ENCODE measurements around the gene RASIP1. TPM values are rescaled to one million over a fixed set of nuclear protein-coding genes. Genes with fewer than 3 reads are reported as not detected.
A peak's percentile ranks its signal among the peaks of the same experiment; 100 is the strongest.

Gene RASIP1
- total RNA-seq, 1 donor from 2014 or later, result 0.43 TPM

DNA sequence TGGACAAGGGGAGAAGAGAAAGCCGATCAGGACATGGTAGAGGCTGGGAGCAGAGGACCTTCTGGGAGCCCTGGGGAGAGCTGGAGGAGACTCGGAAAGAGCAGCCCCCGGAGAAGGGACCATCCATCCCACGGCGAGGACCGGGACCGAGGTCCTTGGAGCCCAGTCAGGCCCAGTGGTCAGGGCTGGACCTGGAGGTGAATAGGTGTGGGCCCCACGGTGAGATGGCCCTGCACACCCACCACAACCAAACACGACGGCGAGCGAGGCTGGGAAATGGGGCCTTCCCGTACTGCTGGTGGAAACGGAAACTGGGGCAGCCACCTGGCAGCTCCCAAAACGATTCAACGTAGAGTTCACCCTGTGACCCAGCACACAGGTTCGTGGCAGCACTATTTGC lies 63.9 kb downstream of the RASIP1 start:
- no peaks in the 10 kb centered on the region for H3K36me3 Mint-ChIP-seq (ENCODE audit: unreplicated experiment)
- peaks cover 3% of the 10 kb centered on the region for H3K4me1 Mint-ChIP-seq (ENCODE audit: unreplicated experiment)
- H3K27ac Mint-ChIP-seq (ENCODE audit: unreplicated experiment), result no peak overlapping the region
- H3K9me3 Mint-ChIP-seq (ENCODE audit: unreplicated experiment), result no peaks in the 10 kb centered on the region
- DNase-seq (ENCODE audit: extremely low spot score, unreplicated experiment), result no peak
- H3K27me3 Mint-ChIP-seq (ENCODE audit: unreplicated experiment), result no peaks in the 10 kb centered on the region
- no peak overlapping the region for H3K4me3 Mint-ChIP-seq (ENCODE audit: unreplicated experiment)
- TF ChIP-seq, protein P1, sequence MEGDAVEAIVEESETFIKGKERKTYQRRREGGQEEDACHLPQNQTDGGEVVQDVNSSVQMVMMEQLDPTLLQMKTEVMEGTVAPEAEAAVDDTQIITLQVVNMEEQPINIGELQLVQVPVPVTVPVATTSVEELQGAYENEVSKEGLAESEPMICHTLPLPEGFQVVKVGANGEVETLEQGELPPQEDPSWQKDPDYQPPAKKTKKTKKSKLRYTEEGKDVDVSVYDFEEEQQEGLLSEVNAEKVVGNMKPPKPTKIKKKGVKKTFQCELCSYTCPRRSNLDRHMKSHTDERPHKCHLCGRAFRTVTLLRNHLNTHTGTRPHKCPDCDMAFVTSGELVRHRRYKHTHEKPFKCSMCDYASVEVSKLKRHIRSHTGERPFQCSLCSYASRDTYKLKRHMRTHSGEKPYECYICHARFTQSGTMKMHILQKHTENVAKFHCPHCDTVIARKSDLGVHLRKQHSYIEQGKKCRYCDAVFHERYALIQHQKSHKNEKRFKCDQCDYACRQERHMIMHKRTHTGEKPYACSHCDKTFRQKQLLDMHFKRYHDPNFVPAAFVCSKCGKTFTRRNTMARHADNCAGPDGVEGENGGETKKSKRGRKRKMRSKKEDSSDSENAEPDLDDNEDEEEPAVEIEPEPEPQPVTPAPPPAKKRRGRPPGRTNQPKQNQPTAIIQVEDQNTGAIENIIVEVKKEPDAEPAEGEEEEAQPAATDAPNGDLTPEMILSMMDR (IDR thresholded peaks at IDR 0.05), result no peak

DNA sequence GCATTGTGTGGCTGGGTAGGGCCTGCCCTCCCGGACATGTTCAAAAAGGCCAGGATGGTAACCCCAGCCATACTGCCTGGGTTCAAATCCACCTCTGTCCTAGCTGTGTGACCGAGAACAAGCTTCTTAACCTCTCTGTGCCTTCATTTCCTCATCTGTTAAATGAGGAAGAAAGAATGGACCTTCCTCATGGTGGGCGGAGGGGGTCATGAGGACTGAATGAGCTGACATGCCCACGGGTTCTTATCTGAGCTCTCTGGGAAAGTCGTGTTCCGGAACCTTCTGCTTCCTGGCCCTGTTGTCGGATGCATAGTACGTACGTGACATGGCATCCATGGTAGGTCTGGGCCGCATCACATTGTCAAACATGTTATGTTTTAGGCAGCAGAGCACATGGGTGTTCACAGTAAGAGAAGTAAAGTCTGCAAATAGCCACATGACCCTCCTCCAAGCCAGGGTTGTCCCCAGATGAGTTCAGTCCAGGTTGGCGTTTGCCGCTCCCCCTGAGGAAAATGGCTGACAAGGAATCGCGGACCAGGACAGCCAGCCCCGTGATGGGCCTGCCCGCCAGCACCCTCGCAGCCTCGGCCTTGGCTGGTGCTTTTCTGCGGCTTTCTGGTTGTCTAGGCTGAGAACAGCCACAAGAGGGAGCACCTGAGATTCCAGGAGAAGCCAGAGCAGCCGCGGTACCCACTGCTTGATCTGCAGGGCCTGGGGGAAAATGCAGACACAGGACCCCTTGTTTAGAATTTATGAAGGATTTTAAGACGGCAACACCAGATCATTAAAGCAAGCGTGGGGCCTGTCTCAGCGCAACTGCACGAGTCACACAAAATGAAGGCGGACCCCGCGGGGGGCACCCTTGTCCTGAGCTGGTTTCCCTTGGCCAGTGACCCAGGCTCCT lies 65.2 kb downstream of the RASIP1 start:
- peak; percentile 92 for DNase-seq (ENCODE audit: extremely low spot score, unreplicated experiment)
- TF ChIP-seq, protein P1 (IDR thresholded peaks at IDR 0.05), result peak; percentile 89
- Mint-ChIP-seq H3K4me1 (ENCODE audit: unreplicated experiment) (peaks cover 3% of the 10 kb centered on the region), H3K27me3 (ENCODE audit: unreplicated experiment) (no peaks in the 10 kb centered on the region), H3K9me3 (ENCODE audit: unreplicated experiment) (no peaks in the 10 kb centered on the region), H3K27ac (ENCODE audit: unreplicated experiment) (no peak overlapping the region), H3K36me3 (ENCODE audit: unreplicated experiment) (no peaks in the 10 kb centered on the region), H3K4me3 (ENCODE audit: unreplicated experiment) (no peak overlapping the region)

DNA sequence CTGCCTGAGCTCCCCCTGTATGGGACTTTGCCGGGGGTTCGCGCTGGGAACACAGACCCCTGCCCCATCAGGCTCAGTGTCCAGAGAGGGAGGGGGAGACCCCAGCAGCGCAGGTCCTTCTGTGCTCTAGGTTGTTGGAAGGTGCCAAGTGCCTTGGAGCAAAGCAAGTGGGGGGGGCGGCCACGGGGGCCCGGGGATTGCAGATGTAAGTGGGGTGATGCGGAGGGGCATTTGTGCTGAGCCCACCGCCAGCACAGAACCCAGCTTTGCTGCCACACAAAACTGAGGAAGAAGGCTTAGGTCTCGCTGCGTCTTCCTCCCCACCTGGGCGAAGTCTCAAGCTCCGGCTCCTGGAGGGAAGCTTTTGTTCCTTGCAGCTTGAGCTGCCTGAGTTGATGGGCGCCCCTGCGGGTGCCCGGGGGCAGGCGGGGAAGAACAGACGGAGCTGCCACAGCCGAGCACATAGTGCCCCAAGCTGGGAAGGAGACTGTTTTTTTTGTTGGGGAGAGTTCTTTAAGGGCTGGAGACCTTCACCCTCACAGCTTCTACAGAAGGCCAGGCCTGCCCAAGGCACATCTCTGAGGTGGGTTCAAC lies 66.1 kb downstream of the RASIP1 start:
- TF ChIP-seq, protein P1 (IDR thresholded peaks at IDR 0.05), result no peak
- Mint-ChIP-seq H3K4me1 (ENCODE audit: unreplicated experiment) (peaks cover 3% of the 10 kb centered on the region), H3K36me3 (ENCODE audit: unreplicated experiment) (no peaks in the 10 kb centered on the region), H3K4me3 (ENCODE audit: unreplicated experiment) (no peak overlapping the region), H3K27me3 (ENCODE audit: unreplicated experiment) (no peaks in the 10 kb centered on the region), H3K9me3 (ENCODE audit: unreplicated experiment) (no peaks in the 10 kb centered on the region), H3K27ac (ENCODE audit: unreplicated experiment) (no peak overlapping the region)
- no peak for DNase-seq (ENCODE audit: extremely low spot score, unreplicated experiment)

DNA sequence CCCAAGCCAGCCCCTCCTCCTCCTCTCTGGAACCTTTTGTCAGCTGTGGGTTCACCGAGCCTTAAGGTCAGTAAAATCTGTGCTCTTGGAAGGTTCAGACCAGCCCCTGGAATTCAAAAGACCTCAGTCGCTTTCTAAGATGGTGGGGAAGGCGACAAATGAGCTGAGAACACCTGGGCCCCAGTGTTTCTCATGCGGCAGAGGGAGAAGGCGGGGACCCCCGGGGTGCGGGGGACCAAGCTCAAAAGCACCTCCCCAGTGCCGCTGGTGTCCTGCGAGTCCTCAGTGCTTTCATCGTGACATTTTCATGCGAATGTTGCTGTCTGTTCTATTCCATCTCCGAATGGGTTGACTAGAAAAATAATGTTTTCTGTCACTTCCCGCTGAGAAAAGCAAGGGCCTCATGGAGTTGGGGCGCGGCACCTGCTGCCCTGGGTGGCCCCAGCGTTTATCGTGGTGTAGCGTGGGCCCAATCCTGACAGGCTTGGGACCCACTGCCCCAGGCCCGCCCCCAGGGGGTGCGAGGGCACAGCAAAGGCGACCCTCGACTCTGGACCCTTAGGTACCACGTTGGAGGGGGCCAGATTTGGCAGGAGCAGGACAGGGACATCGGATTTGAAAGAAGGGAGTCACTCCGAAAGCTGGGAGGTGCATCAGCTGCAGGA lies 66.8 kb downstream of the RASIP1 start:
- no peaks in the 10 kb centered on the region for H3K9me3 Mint-ChIP-seq (ENCODE audit: unreplicated experiment)

More for the DNA sequence above, 66.8 kb downstream of the RASIP1 start:
- Mint-ChIP-seq H3K27me3 (ENCODE audit: unreplicated experiment) (no peaks in the 10 kb centered on the region), H3K4me1 (ENCODE audit: unreplicated experiment) (peaks cover 3% of the 10 kb centered on the region), H3K4me3 (ENCODE audit: unreplicated experiment) (no peak overlapping the region), H3K27ac (ENCODE audit: unreplicated experiment) (no peak overlapping the region), H3K36me3 (ENCODE audit: unreplicated experiment) (no peaks in the 10 kb centered on the region)
- no peak for DNase-seq (ENCODE audit: extremely low spot score, unreplicated experiment)
- TF ChIP-seq, protein P1 (IDR thresholded peaks at IDR 0.05), result no peak
